Hepatocyte (in vitro differentiated cells): ENCODE results near the gene BBX. TPM values are rescaled to one million over a fixed set of nuclear protein-coding genes. Genes with fewer than 3 reads are reported as not detected.

Experiments
- DNase-seq: peaks from one replicate; pipeline ENCODE4 v3.0.0-alpha.2; 2016; ENCODE audit warnings: low spot score
- H2AFZ ChIP-seq: fragments of 200-600 bp; sonication (generic); 2 replicates; pipeline ENCODE4 v1.6.0; 2016; ENCODE audit warnings: antibody characterized with exemption, mild to moderate bottlenecking
- H3K27ac ChIP-seq: fragments of 200-600 bp; sonication (generic); 2 replicates; pipeline ENCODE4 v1.5.1; 2016; ENCODE audit warnings: mild to moderate bottlenecking
- H3K27me3 ChIP-seq: fragments of 200-600 bp; sonication (generic); 2 replicates; pipeline ENCODE4 v1.6.1; 2016
- H3K36me3 ChIP-seq: fragments of 200-600 bp; sonication (generic); replicated peaks from 2 replicates; pipeline ENCODE4 v1.5.1; 2016; ENCODE audit warnings: low read depth; ENCODE audit not compliant: insufficient read depth
- H3K4me1 ChIP-seq: fragments of 200-600 bp; sonication (generic); 2 replicates; pipeline ENCODE4 v1.5.1; 2016; ENCODE audit warnings: mild to moderate bottlenecking, moderate library complexity; ENCODE audit not compliant: insufficient read depth
- H3K4me2 ChIP-seq: fragments of 200-600 bp; sonication (generic); 2 replicates; pipeline ENCODE4 v1.6.0; 2016
- H3K4me3 ChIP-seq: fragments of 200-600 bp; sonication (generic); 2 replicates; pipeline ENCODE4 v1.5.1; 2016; ENCODE audit warnings: mild to moderate bottlenecking
- H3K79me2 ChIP-seq: fragments of 200-600 bp; sonication (generic); 2 replicates; pipeline ENCODE4 v1.6.0; 2017; ENCODE audit warnings: mild to moderate bottlenecking
- H3K9me2 ChIP-seq: fragments of 200-600 bp; sonication (generic); replicated peaks from 2 replicates; pipeline ENCODE4 v1.6.0; 2017; ENCODE audit warnings: mild to moderate bottlenecking; ENCODE audit not compliant: insufficient read depth
- H3K9me3 ChIP-seq: fragments of 200-600 bp; sonication (generic); 2 replicates; pipeline ENCODE4 v1.5.1; 2016; ENCODE audit warnings: low read depth, mild to moderate bottlenecking
- H4K20me1 ChIP-seq: fragments of 200-600 bp; sonication (generic); 2 replicates; pipeline ENCODE4 v1.6.0; 2016; ENCODE audit warnings: mild to moderate bottlenecking; ENCODE audit not compliant: insufficient read depth, poor library complexity, severe bottlenecking
- CTCF ChIP-seq: fragments of 200-600 bp; sonication (generic); IDR thresholded peaks from 2 replicates; pipeline ENCODE4 v1.5.1; 2016; ENCODE audit warnings: antibody characterized with exemption, mild to moderate bottlenecking; ENCODE audit not compliant: poor library complexity
- EZH2 ChIP-seq: fragments of 200-600 bp; sonication (generic); IDR thresholded peaks from 2 replicates; pipeline ENCODE4 v1.6.1; 2016; ENCODE audit warnings: antibody characterized with exemption, mild to moderate bottlenecking, borderline replicate concordance
- EZH2phosphoT487 ChIP-seq: fragments of 200-600 bp; sonication (generic); IDR thresholded peaks from one replicate; pipeline ENCODE4 v1.6.1; 2018; ENCODE audit warnings: antibody characterized with exemption, mild to moderate bottlenecking, low read depth, moderate library complexity; ENCODE audit not compliant: unreplicated experiment, severe bottlenecking
- WGBS: methylation state at CpG from one replicate; pipeline ENCODE4 v1.1.6; 2016; ENCODE audit warnings: low lambda C conversion rate; ENCODE audit errors: missing lambda C conversion rate; 5-methylcytosine and 5-hydroxymethylcytosine counted together
- polyA plus RNA-seq: library from polyadenylated mRNA; unstranded; fragments of >200 nt; fragmentation: Nextera tagmentation; extraction: Ambion mirVana; gene quantifications from 2 replicates; pipeline ENCODE4 v1.2.1, GENCODE V29; 2016
- total RNA-seq: library from RNA; depleted of rRNA; stranded (reverse); fragments of >200 nt; gene quantifications from 2 replicates; pipeline ENCODE4 v1.2.3, GENCODE V29; 2014

BBX gene
- total and polyA plus RNA-seq, 2 experiments from 2014 or later = 63.7 to 75.2 TPM

- 80% methylated on average over 8 of the region's 8 CpGs for WGBS
- Histone ChIP-seq H3K36me3 (no peaks in the 10 kb centered on the region), H4K20me1 (no peaks in the 10 kb centered on the region), H3K9me2 (no peaks in the 10 kb centered on the region), H3K4me3 (no peak overlapping the region), H3K4me2 (no peak overlapping the region), H3K27me3 (no peaks in the 10 kb centered on the region), H2AFZ (no peak overlapping the region), H3K9me3 (no peaks in the 10 kb centered on the region), H3K27ac (no peak overlapping the region), H3K4me1 (peaks cover 8% of the 10 kb centered on the region), H3K79me2 (no peaks in the 10 kb centered on the region)
- DNase-seq = no peak
- TF ChIP-seq CTCF = no peak
- no peak for TF ChIP-seq EZH2
- TF ChIP-seq EZH2phosphoT487 = no peak
Measured at GRCh38 chr3:107847791-107848190, 325.0 kb downstream of the BBX start.

- no peaks in the 10 kb centered on the region for H3K36me3 ChIP-seq
- no peak for TF ChIP-seq CTCF
- no peak for TF ChIP-seq EZH2
- TF ChIP-seq EZH2phosphoT487 = no peak
- 90% methylated on average over 5 of the region's 5 CpGs for WGBS
- H4K20me1 ChIP-seq = no peaks in the 10 kb centered on the region
- H3K9me3 ChIP-seq = no peaks in the 10 kb centered on the region
- H3K9me2 ChIP-seq = no peaks in the 10 kb centered on the region
- no peak overlapping the region for H3K4me3 ChIP-seq
- DNase-seq = no peak
- H2AFZ ChIP-seq = no peak overlapping the region
- H3K4me2 ChIP-seq = no peak overlapping the region
- H3K4me1 ChIP-seq = peaks cover 8% of the 10 kb centered on the region
- no peak overlapping the region for H3K27ac ChIP-seq
- H3K79me2 ChIP-seq = no peaks in the 10 kb centered on the region
- H3K27me3 ChIP-seq = no peaks in the 10 kb centered on the region
Measured at GRCh38 chr3:107848351-107848915, 325.7 kb downstream of the BBX start.

GRCh38 chr3:107850681-107851080, 327.9 kb downstream of the BBX start:
- Histone ChIP-seq H3K4me2 (no peak overlapping the region), H4K20me1 (no peaks in the 10 kb centered on the region), H3K36me3 (no peaks in the 10 kb centered on the region), H3K27ac (no peak overlapping the region), H3K9me2 (no peaks in the 10 kb centered on the region), H3K79me2 (no peaks in the 10 kb centered on the region), H3K4me1 (peaks cover 4% of the 10 kb centered on the region), H3K4me3 (no peak overlapping the region), H2AFZ (no peak overlapping the region), H3K9me3 (no peaks in the 10 kb centered on the region), H3K27me3 (peaks cover 4% of the 10 kb centered on the region)
- no peak for DNase-seq
- WGBS = 92% methylated on average over 2 of the region's 2 CpGs
- no peak for TF ChIP-seq EZH2

- Histone ChIP-seq H3K9me3 (no peaks in the 10 kb centered on the region), H3K4me1 (no peaks in the 10 kb centered on the region), H3K27me3 (peaks cover 4% of the 10 kb centered on the region), H3K27ac (no peak overlapping the region), H2AFZ (no peak overlapping the region), H3K36me3 (no peaks in the 10 kb centered on the region), H3K9me2 (no peaks in the 10 kb centered on the region), H3K4me3 (no peak overlapping the region), H4K20me1 (no peaks in the 10 kb centered on the region), H3K4me2 (no peak overlapping the region), H3K79me2 (no peaks in the 10 kb centered on the region)
- TF ChIP-seq EZH2 (no peak), CTCF (no peak), EZH2phosphoT487 (no peak)
- DNase-seq = no peak
Measured at GRCh38 chr3:107853821-107854220, 331.1 kb downstream of the BBX start.
